Osteoblast (primary cell): Measurements from ENCODE around the gene DEDD2. TPM values are rescaled to one million over a fixed set of nuclear protein-coding genes. Genes with fewer than 3 reads are reported as not detected.
A peak's percentile ranks its signal among the peaks of the same experiment; 100 is the strongest.

Source experiments
- DNase-seq: peaks from one replicate; pipeline ENCODE4 v3.0.0; 2011; ENCODE audit warnings: low spot score, mixed read lengths; ENCODE audit not compliant: insufficient read length; ENCODE audit errors: missing footprints
- H2AFZ ChIP-seq: 2 replicates; pipeline ENCODE4 v1.6.0; 2011; ENCODE audit warnings: mild to moderate bottlenecking, low read length
- H3K27ac ChIP-seq: 2 replicates; pipeline ENCODE4 v1.5.1; 2011; ENCODE audit warnings: mild to moderate bottlenecking, low read depth, low read length, moderate library complexity
- H3K27me3 ChIP-seq: 2 replicates; pipeline ENCODE4 v1.6.0; 2012; ENCODE audit warnings: mild to moderate bottlenecking, control low read depth, inconsistent platforms, low read length, moderate library complexity; ENCODE audit not compliant: insufficient read depth
- H3K36me3 ChIP-seq: 2 replicates; pipeline ENCODE4 v1.5.1; 2011; ENCODE audit warnings: mild to moderate bottlenecking, low read length, control low read depth, moderate library complexity; ENCODE audit not compliant: insufficient read depth
- H3K4me1 ChIP-seq: 2 replicates; pipeline ENCODE4 v1.5.1; 2011; ENCODE audit warnings: mild to moderate bottlenecking, low read length, control low read depth, moderate library complexity; ENCODE audit not compliant: insufficient read depth
- H3K4me2 ChIP-seq: 2 replicates; pipeline ENCODE4 v1.6.0; 2011; ENCODE audit warnings: mild to moderate bottlenecking, low read length; ENCODE audit not compliant: insufficient read depth
- H3K4me3 ChIP-seq: fragments of 200-600 bp; sonication (generic); 3 replicates; pipeline ENCODE4 v1.5.1; 2012; ENCODE audit warnings: mild to moderate bottlenecking, low read length, inconsistent platforms; ENCODE audit not compliant: insufficient read depth
- H3K79me2 ChIP-seq: 2 replicates; pipeline ENCODE4 v1.6.0; 2012; ENCODE audit warnings: mild to moderate bottlenecking, low read length, control low read depth, inconsistent platforms; ENCODE audit not compliant: insufficient read depth
- H3K9me3 ChIP-seq: 2 replicates; pipeline ENCODE4 v1.5.1; 2011; ENCODE audit warnings: low read depth, low read length, control low read depth
- H4K20me1 ChIP-seq: 2 replicates; pipeline ENCODE4 v1.6.0; 2012; ENCODE audit warnings: mild to moderate bottlenecking, low read length, control low read depth; ENCODE audit not compliant: insufficient read depth
- total RNA-seq: library from RNA; depleted of rRNA; stranded (reverse); fragments of >200 nt; gene quantifications from 2 replicates; pipeline ENCODE4 v1.2.3, GENCODE V29; 2012
- TF ChIP-seq, protein P1 (sequence below): IDR thresholded peaks from 2 replicates; pipeline ENCODE4 v1.5.1; 2011; ENCODE audit warnings: mild to moderate bottlenecking, low read depth, low read length, moderate library complexity; ENCODE audit errors: extremely low read depth

DEDD2 gene
- total RNA-seq, 1 donor: 19.9 TPM

GRCh38 chr19:42239544-42240220 is 22.2 kb upstream of the DEDD2 start:
- no peak overlapping the region for H3K27ac ChIP-seq
- peaks cover 58% of the 10 kb centered on the region for H3K79me2 ChIP-seq
- H4K20me1 ChIP-seq: peaks cover 20% of the 10 kb centered on the region
- no peak overlapping the region for H3K4me2 ChIP-seq
- peak; percentile 39 for DNase-seq
- peaks cover 19% of the 10 kb centered on the region for H3K4me1 ChIP-seq
- peaks cover 38% of the 10 kb centered on the region for H3K36me3 ChIP-seq
- H2AFZ ChIP-seq: no peak overlapping the region
- no peaks in the 10 kb centered on the region for H3K27me3 ChIP-seq
- H3K9me3 ChIP-seq: no peaks in the 10 kb centered on the region
- TF ChIP-seq, protein P1, sequence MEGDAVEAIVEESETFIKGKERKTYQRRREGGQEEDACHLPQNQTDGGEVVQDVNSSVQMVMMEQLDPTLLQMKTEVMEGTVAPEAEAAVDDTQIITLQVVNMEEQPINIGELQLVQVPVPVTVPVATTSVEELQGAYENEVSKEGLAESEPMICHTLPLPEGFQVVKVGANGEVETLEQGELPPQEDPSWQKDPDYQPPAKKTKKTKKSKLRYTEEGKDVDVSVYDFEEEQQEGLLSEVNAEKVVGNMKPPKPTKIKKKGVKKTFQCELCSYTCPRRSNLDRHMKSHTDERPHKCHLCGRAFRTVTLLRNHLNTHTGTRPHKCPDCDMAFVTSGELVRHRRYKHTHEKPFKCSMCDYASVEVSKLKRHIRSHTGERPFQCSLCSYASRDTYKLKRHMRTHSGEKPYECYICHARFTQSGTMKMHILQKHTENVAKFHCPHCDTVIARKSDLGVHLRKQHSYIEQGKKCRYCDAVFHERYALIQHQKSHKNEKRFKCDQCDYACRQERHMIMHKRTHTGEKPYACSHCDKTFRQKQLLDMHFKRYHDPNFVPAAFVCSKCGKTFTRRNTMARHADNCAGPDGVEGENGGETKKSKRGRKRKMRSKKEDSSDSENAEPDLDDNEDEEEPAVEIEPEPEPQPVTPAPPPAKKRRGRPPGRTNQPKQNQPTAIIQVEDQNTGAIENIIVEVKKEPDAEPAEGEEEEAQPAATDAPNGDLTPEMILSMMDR: no peak
- H3K4me3 ChIP-seq: no peak overlapping the region

GRCh38 chr19:42235181-42235580 is 17.7 kb upstream of the DEDD2 start:
- Histone ChIP-seq H3K4me1 (no peaks in the 10 kb centered on the region), H3K4me2 (no peak overlapping the region), H3K27ac (no peak overlapping the region), H3K79me2 (peaks cover 57% of the 10 kb centered on the region), H2AFZ (no peak overlapping the region), H3K9me3 (no peaks in the 10 kb centered on the region), H4K20me1 (peaks cover 42% of the 10 kb centered on the region), H3K36me3 (peaks cover 71% of the 10 kb centered on the region), H3K27me3 (no peaks in the 10 kb centered on the region), H3K4me3 (no peak overlapping the region)
- peak; percentile 19 for DNase-seq
- TF ChIP-seq, protein P1: no peak

DNA sequence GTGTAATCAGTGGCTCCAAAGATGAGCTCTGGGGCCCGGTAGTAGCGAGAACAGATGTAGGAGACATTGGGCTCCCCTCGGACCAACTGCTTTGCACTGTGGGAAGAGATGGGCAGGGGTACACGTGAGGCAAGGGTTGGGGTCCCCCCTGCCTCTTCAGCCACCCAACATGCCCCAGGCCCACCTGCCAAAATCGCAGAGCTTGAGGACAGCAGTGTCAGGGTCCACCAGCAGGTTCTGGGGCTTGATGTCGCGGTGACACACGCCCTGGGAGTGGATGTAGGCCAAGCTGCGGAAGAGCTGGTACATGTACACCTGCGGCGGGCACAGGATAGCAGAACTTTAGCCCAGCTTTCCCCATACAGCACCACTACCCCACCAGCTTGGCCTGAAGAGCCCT is 16.9 kb upstream of the DEDD2 start:
- H2AFZ ChIP-seq: no peak overlapping the region
- H3K4me1 ChIP-seq: no peaks in the 10 kb centered on the region
- no peaks in the 10 kb centered on the region for H3K27me3 ChIP-seq
- TF ChIP-seq, protein P1: no peak
- H3K4me3 ChIP-seq: no peak overlapping the region
- no peak overlapping the region for H3K4me2 ChIP-seq
- no peak overlapping the region for H3K27ac ChIP-seq
- H3K9me3 ChIP-seq: no peaks in the 10 kb centered on the region
- H4K20me1 ChIP-seq: peaks cover 44% of the 10 kb centered on the region
- peak; percentile 32 for DNase-seq
- peaks cover 57% of the 10 kb centered on the region for H3K79me2 ChIP-seq
- H3K36me3 ChIP-seq: peaks cover 70% of the 10 kb centered on the region

DNA sequence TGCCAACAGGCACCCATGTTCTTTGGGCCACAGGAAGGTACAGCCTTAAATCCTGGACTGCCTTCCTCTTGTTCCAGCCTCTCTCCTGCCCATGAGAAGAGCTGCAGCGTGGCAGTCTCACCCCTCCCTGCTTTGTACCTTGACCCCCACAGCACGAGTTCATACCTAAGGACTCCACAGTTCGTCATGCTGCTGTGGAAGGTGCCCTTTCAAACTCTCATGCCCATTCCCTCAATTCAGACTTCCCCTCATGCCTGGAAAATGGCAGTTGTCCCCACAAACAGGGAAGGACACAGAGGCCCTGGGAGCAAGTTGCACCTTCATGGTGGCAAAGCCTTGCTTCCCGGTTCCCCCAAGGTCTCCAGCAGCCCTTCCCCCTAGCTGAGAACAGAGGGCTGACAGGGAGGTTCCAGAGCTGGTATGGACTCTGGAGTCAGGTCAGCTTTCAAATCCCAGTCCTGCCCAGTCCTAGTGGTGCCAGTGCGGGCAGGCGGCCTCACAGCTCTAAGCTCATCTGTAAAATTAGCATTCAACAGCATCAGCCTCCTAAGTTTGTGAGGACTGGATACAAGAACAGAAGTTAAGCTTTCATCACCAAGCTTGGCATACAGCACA is 16.3 kb upstream of the DEDD2 start:
- Histone ChIP-seq H3K79me2 (peaks cover 57% of the 10 kb centered on the region), H3K9me3 (no peaks in the 10 kb centered on the region), H2AFZ (no peak overlapping the region), H3K27ac (no peak overlapping the region), H3K36me3 (peaks cover 71% of the 10 kb centered on the region), H3K4me1 (no peaks in the 10 kb centered on the region), H3K4me2 (no peak overlapping the region), H3K27me3 (no peaks in the 10 kb centered on the region), H4K20me1 (peaks cover 49% of the 10 kb centered on the region), H3K4me3 (no peak overlapping the region)
- TF ChIP-seq, protein P1: no peak
- DNase-seq: peak; percentile 25
